Body of pancreas (tissue), 4 donors: Measurements from ENCODE around the gene HBA2. TPM values are rescaled to one million over a fixed set of nuclear protein-coding genes. Genes with fewer than 3 reads are reported as not detected.
"Not testable (repeated sequence)": the region's sequence is repeated elsewhere in the genome, so short reads cannot be mapped to it uniquely, and the experiment has no call there.

ENCODE experiments used
- ATAC-seq: fragments of 150-250 bp; one replicate; pipeline ENCODE4 v1.9.1; 2016
- DNase-seq, 4 donors: peaks; one replicate each; pipeline ENCODE4 v3.0.0-alpha.2; 2019
- H3K27ac ChIP-seq, 4 donors: fragments of 200-600 bp; sonication (generic); 1 replicate in 3 of 4; 2 replicates in 1 of 4; pipeline versions ENCODE4 v1.5.1 to v1.6.1; 2016 to 2019; ENCODE audit warnings: mild to moderate bottlenecking in 1 of 4, mixed read lengths in 1 of 4, moderate library complexity in 1 of 4
- H3K27me3 ChIP-seq, 2 donors: fragments of 200-600 bp; sonication (generic); one replicate each; pipeline ENCODE4 v1.6.0; 2016; ENCODE audit warnings: mild to moderate bottlenecking in 1 of 2
- H3K36me3 ChIP-seq, 2 donors: fragments of 200-600 bp; sonication (generic); replicated peaks in 1 of 2; 2 replicates each; pipeline ENCODE4 v1.5.1; 2016; ENCODE audit warnings: low read depth in 2 of 2; ENCODE audit not compliant: insufficient read depth in 1 of 2
- H3K4me1 ChIP-seq: fragments of 200-600 bp; sonication (generic); one replicate; pipeline ENCODE4 v1.6.0; 2016
- H3K4me3 ChIP-seq, 2 donors: fragments of 200-600 bp; sonication (generic); 1 replicate in 1 of 2; 2 replicates in 1 of 2; pipeline ENCODE4 v1.5.1; 2016 to 2019
- H3K9me3 ChIP-seq, 3 donors: fragments of 200-600 bp; sonication (generic); 1 replicate in 2 of 3; 2 replicates in 1 of 3; pipeline ENCODE4 v1.5.1; 2016
- POLR2A ChIP-seq, 3 donors: fragments of 450-650 bp; IDR thresholded peaks; one replicate each; pipeline ENCODE4 v1.6.1; 2016; ENCODE audit warnings: antibody characterized with exemption in 3 of 3, mild to moderate bottlenecking in 2 of 3
- WGBS, 2 donors: methylation state at CpG; one replicate each; pipeline ENCODE4 v1.1.5; 2017; 5-methylcytosine and 5-hydroxymethylcytosine counted together
- intact Hi-C: fragments of 100-400 bp; cut with DNase I; formaldehyde crosslinking; loops from one replicate; pipeline ENCODE4 v1.15.1; 2023
- total RNA-seq, 2 donors: library from RNA; depleted of rRNA; stranded (reverse); fragments of >200 nt; gene quantifications; one replicate each; pipeline ENCODE4 v1.1.0, GENCODE V29; 2016
- TF ChIP-seq, protein P1 (sequence below), 7 experiments: fragments of 450-650 bp in 4 of 7; fragments of 200-600 bp in 3 of 7; sonication (generic) in 3 of 7; IDR thresholded peaks; one replicate each; pipeline ENCODE4 v1.5.1; 2016 to 2019; ENCODE audit warnings: antibody characterized with exemption in 7 of 7

The HBA2 gene
- total RNA-seq, 2 donors from 2014 or later, result 6.0 to 23.4 TPM

DNA sequence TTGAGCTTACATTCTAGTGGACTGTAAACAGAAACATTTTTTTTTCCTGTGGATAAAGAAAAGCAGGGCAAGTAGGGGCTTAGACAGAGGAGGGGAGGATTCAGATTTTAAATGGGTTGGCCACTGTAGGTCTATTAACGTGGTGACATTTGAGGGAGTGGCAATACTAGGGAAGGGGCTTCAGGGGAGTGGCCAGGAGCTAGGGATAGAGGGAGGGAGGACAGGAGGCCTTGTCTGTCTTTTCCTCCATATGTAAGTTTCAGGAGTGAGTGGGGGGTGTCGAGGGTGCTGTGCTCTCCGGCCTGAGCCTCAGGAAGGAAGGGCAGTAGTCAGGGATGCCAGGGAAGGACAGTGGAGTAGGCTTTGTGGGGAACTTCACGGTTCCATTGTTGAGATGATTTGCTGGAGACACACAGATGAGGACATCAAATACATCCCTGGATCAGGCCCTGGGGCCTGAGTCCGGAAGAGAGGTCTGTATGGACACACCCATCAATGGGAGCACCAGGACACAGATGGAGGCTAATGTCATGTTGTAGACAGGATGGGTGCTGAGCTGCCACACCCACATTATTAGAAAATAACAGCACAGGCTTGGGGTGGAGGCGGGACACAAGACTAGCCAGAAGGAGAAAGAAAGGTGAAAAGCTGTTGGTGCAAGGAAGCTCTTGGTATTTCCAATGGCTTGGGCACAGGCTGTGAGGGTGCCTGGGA is 13.4 kb upstream of the HBA2 start:
- H3K4me3 ChIP-seq, result no peak overlapping the region
- H3K27ac ChIP-seq, result no peak overlapping the region
- peaks cover 9% of the 10 kb centered on the region for H3K4me1 ChIP-seq
- 50 to 60% methylated on average over 6 of the region's 6 CpGs for WGBS, 2 donors
- H3K36me3 ChIP-seq, result no peaks in the 10 kb centered on the region
- TF ChIP-seq POLR2A (IDR thresholded peaks at IDR 0.05), result no peak
- TF ChIP-seq, protein P1, sequence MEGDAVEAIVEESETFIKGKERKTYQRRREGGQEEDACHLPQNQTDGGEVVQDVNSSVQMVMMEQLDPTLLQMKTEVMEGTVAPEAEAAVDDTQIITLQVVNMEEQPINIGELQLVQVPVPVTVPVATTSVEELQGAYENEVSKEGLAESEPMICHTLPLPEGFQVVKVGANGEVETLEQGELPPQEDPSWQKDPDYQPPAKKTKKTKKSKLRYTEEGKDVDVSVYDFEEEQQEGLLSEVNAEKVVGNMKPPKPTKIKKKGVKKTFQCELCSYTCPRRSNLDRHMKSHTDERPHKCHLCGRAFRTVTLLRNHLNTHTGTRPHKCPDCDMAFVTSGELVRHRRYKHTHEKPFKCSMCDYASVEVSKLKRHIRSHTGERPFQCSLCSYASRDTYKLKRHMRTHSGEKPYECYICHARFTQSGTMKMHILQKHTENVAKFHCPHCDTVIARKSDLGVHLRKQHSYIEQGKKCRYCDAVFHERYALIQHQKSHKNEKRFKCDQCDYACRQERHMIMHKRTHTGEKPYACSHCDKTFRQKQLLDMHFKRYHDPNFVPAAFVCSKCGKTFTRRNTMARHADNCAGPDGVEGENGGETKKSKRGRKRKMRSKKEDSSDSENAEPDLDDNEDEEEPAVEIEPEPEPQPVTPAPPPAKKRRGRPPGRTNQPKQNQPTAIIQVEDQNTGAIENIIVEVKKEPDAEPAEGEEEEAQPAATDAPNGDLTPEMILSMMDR (IDR thresholded peaks at IDR 0.05), result no peak
- DNase-seq (no peak), ATAC-seq (no peak)
- intact Hi-C loops, result no loop called here
- no peaks in the 10 kb centered on the region for H3K27me3 ChIP-seq
- H3K9me3 ChIP-seq, result no peaks in the 10 kb centered on the region

DNA sequence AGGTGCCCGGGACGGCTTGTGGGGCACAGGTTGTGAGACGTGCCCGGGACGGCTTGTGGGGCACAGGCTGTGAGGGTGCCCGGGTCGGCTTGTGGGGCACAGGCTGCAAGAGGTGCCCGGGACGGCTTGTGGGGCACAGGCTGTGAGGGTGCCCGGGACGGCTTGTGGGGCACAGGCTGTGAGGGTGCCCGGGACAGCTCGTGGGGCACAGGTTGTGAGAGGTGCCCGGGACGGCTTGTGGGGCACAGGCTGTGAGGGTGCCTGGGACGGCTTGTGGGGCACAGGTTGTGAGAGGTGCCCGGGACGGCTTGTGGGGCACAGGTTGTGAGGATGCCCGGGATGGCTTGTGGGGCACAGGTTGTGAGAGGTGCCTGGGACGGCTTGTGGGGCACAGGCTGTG is 12.4 kb upstream of the HBA2 start:
- H3K36me3 ChIP-seq, intact Hi-C loops, ATAC-seq, H3K9me3 ChIP-seq, H3K4me1 ChIP-seq, H3K27me3 ChIP-seq, DNase-seq, H3K27ac ChIP-seq, H3K4me3 ChIP-seq: not testable (repeated sequence)
- WGBS, 2 donors, result 50 to 83% methylated on average over 2 to 17 of the region's 20 CpGs

GRCh38 chr16:160691-161190 is 11.9 kb upstream of the HBA2 start:
- TF ChIP-seq, protein P1 (IDR thresholded peaks at IDR 0.05), result no peak
- TF ChIP-seq POLR2A (IDR thresholded peaks at IDR 0.05), result no peak
- no peak overlapping the region for H3K27ac ChIP-seq

DNA sequence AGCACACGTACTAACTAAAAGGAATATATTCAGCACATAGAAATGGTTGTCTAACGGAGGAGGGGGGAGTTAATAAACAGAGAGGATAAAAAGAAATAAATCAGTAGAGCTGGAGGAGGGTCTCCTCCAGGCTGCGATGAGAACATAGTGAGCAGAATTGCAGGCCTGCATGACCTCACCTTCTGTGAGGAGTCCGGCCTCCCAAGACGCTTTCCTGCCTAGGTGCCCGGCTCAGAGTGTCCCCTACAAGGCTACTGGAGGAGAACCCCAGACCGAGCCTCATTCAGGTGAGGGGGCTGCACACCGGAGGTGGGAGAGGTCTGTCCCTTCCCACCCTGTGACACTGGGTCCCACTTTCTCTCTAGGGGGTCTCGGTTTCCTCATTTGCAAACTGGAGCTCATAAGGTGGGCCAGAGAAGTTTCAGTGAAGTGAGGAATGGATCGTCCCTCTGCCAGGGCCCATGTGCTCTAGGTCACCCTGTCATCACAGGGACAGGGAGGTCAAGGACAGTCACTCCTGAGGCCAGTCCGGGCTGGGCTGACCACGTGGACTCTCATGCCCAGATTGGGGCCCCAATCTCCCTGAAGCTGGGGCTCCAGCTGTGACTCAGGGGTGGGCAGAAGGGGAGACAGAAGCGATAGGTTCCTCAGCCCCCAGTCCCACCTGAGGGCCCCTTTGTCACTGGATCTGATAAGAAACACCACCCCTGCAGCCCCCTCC is 10.2 kb upstream of the HBA2 start:
- H3K27me3 ChIP-seq, result peaks cover 0 to 25% of the 10 kb centered on the region in 2 donors
- H3K36me3 ChIP-seq, result no peaks in the 10 kb centered on the region
- peaks cover 19% of the 10 kb centered on the region for H3K4me1 ChIP-seq
- WGBS, 2 donors, result 83 to 86% methylated on average over 8 to 13 of the region's 13 CpGs
- DNase-seq (no peak), ATAC-seq (no peak)
- no peak for TF ChIP-seq POLR2A (IDR thresholded peaks at IDR 0.05)
- TF ChIP-seq, protein P1 (IDR thresholded peaks at IDR 0.05), result no peak
- H3K9me3 ChIP-seq, result no peaks in the 10 kb centered on the region
- intact Hi-C loops, result no loop called here
- no peak overlapping the region for H3K4me3 ChIP-seq
- no peak overlapping the region for H3K27ac ChIP-seq

More at GRCh38 chr16:160691-161190, 11.9 kb upstream of the HBA2 start:
- no peaks in the 10 kb centered on the region for H3K9me3 ChIP-seq
- intact Hi-C loops, result no loop called here
- H3K36me3 ChIP-seq, result no peaks in the 10 kb centered on the region
- H3K4me1 ChIP-seq, result peaks cover 9% of the 10 kb centered on the region
- WGBS, 2 donors, result 34 to 53% methylated on average over 10 to 17 of the region's 18 CpGs
- H3K4me3 ChIP-seq, result no peak overlapping the region
- no peak for ATAC-seq
- peaks cover 0 to 8% of the 10 kb centered on the region in 2 donors for H3K27me3 ChIP-seq
- DNase-seq, result no peak

- intact Hi-C loops, H3K36me3 ChIP-seq, ATAC-seq, H3K9me3 ChIP-seq, H3K4me3 ChIP-seq, DNase-seq, H3K27ac ChIP-seq: not testable (repeated sequence)
- H3K4me1 ChIP-seq, result peaks cover 19% of the 10 kb centered on the region
- 84 to 90% methylated on average over 2 to 7 of the region's 10 CpGs for WGBS, 2 donors
- H3K27me3 ChIP-seq, result peaks cover 0 to 32% of the 10 kb centered on the region in 2 donors
These were observed 9.5 kb upstream of the HBA2 start for GRCh38 chr16:163139-163538.

DNA sequence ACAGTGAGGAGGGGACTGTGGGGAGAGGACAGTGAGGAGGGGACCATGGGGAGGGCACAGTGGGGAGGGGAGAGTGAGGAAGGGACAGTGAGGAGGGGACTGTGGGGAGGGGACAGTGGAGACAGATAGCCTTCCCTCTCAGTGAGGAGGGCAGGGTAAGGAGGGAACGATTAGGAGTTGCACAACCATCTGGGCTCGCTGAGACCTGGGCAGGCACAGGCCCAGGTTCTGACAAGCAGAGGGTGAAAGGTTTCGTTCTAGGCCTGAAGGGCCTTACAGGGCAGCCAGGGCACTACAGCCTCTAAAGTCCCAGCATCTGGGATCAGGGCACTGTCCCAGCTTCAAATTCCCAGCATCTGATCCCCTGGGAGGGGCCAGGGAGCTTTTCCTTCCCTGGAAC is 9.0 kb upstream of the HBA2 start:
- H3K4me3 ChIP-seq, H3K9me3 ChIP-seq, DNase-seq, H3K36me3 ChIP-seq, intact Hi-C loops, H3K27ac ChIP-seq: not testable (repeated sequence)
- WGBS, 2 donors, result 30% methylated on average over 2 of the region's 3 CpGs
- peak; percentile 30 for ATAC-seq
- Histone ChIP-seq H3K4me1 (peaks cover 19% of the 10 kb centered on the region), H3K27me3 (peaks cover 0 to 37% of the 10 kb centered on the region in 2 donors)

GRCh38 chr16:164134-164823 is 8.4 kb upstream of the HBA2 start:
- H3K4me3 ChIP-seq, H3K9me3 ChIP-seq, H3K36me3 ChIP-seq, H3K27ac ChIP-seq, ATAC-seq, intact Hi-C loops, DNase-seq: not testable (repeated sequence)
- H3K4me1 ChIP-seq, result peaks cover 19% of the 10 kb centered on the region
- peaks cover 0 to 38% of the 10 kb centered on the region in 2 donors for H3K27me3 ChIP-seq
- WGBS, 2 donors, result no CpG with 5 or more reads among the region's 80 CpGs
